Cardiac septum (tissue), 1 donor: ENCODE measurements around the gene MYMX. TPM values are rescaled to one million over a fixed set of nuclear protein-coding genes. Genes with fewer than 3 reads are reported as not detected.
"Not testable (repeated sequence)": the region's sequence is repeated elsewhere in the genome, so short reads cannot be mapped to it uniquely, and the experiment has no call there.

ENCODE experiments used
- DNase-seq: peaks from one replicate; pipeline ENCODE4 v3.0.0-alpha.2; 2020; ENCODE audit warnings: low spot score
- intact Hi-C: fragments of 100-400 bp; cut with DNase I; formaldehyde crosslinking; loops from one replicate; pipeline ENCODE4 v1.14.0; 2022
- total RNA-seq: library from RNA; stranded (reverse); fragmentation: NEBNext Ultra II Directional; extraction: Animal tissue kit (Norgen Biotek cat#: 25700); gene quantifications from one replicate; pipeline ENCODE4 v1.2.1, GENCODE V29; 2021
- donor health status: DM: no; HTN: no; CAD: no.

The MYMX gene
- total RNA-seq, 1 donor from 2014 or later: 0.30 TPM

- intact Hi-C loops, DNase-seq: not testable (repeated sequence)
Observed at GRCh38 chr6:44185356-44185755, 31.4 kb upstream of the MYMX start.

- intact Hi-C loops: no loop called here
- DNase-seq: no peak
Observed at GRCh38 chr6:44185953-44186634, 30.6 kb upstream of the MYMX start.

GRCh38 chr6:44186635-44187025 is 30.1 kb upstream of the MYMX start:
- DNase-seq: no peak

DNA sequence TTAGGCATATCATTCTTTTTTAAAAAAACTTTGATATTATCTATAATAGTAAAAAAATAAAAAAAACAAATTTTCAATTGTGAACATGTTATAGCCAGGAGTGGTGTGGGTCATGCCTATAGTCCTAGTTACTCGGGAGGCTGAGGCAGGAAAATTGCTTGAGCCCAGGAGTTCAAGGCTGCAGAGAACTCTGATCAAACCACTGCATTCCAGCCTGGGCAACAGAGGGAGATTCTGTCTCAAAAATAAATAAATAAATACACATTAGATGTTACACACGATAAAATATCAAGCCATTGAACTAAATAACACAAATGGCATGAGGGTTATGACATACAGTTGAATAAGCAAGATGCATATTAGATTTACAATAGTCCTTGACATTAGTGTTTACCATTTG is 27.9 kb upstream of the MYMX start:
- intact Hi-C loops: no loop called here

More at GRCh38 chr6:44186635-44187025, 30.1 kb upstream of the MYMX start:
- intact Hi-C loops: no loop called here

GRCh38 chr6:44189257-44189656 is 27.5 kb upstream of the MYMX start:
- no peak for DNase-seq
- intact Hi-C loops: no loop called here

More for the DNA sequence above, 27.9 kb upstream of the MYMX start:
- no peak for DNase-seq

DNA sequence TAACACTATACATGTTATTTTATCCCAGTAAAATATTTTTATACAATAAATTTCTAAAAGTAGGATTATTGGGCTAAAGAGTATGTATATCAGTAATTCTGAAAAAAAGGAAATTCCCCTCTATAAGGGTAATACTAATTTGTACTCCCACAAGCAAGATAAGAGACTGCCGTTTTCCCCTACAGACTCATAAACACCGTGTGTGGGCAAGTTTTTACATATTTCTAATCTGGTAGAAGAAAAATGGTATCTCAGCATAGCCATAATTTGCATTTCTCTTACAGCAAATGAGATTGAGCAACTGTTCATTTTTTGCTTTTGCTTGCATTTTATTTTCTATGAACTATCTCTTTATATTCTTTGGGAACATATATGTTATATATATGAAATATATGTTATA is 26.0 kb upstream of the MYMX start:
- intact Hi-C loops: no loop called here
- no peak for DNase-seq

GRCh38 chr6:44192428-44193041 is 24.2 kb upstream of the MYMX start:
- DNase-seq: peak; percentile 75
- intact Hi-C loops: no loop called here

DNA sequence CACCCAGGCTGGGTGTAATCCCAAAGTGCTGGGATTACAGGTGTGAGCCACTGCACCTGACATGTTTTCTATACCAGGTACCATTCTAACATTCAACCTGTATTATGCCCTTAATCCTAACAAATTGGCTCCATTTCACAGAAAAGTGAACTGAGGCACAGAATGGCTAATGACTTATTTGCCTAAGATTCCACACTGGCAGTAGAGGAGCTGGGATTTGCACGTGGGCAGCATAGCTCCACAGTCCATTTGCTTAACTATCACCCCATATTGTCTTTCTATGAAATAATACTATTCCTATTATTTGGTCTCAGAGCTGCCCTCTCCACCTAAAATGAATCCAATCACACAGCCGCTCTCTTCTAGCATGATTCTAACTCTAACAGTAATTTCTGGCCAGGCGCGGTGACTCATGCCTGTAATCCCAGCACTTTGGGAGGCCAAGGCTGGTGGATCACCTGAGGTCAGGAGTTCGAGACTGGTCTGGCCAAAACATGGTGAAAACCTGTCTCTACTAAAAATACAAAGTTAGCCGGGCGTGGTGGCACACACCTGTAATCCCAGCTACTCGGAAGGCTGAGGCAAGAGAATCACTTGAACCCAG is 23.3 kb upstream of the MYMX start:
- intact Hi-C loops: no loop called here
- DNase-seq: peak; percentile 58

- DNase-seq: peak; percentile 63
- intact Hi-C loops: no loop called here
Observed at GRCh38 chr6:44194326-44194725, 22.4 kb upstream of the MYMX start.

- peak; percentile 44 for DNase-seq
- intact Hi-C loops: not testable (repeated sequence)
Observed at GRCh38 chr6:44196351-44196750, 20.4 kb upstream of the MYMX start.

DNA sequence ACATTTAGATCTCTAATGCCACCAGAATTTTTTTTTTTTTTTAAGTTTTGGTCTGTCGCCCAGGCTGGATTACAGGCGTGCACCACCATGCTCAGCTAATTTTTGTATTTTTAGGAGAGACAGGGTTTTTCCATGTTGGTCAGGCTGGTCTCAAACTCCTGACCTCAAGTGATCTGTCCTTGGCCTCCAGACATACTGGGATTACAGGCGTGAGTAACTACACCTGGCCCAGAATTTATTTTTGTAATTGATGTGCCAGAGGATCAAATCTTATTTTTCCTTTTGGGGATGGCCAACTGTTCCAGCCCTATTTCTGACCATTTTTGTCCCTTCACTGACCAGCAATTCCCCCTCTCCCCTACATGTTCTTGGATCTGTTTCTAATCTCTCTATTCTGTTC is 18.0 kb upstream of the MYMX start:
- intact Hi-C loops: no loop called here
- peak; percentile 12 for DNase-seq

GRCh38 chr6:44199883-44200282 is 16.8 kb upstream of the MYMX start:
- DNase-seq: peak; percentile 22
- intact Hi-C loops: no loop called here

DNA sequence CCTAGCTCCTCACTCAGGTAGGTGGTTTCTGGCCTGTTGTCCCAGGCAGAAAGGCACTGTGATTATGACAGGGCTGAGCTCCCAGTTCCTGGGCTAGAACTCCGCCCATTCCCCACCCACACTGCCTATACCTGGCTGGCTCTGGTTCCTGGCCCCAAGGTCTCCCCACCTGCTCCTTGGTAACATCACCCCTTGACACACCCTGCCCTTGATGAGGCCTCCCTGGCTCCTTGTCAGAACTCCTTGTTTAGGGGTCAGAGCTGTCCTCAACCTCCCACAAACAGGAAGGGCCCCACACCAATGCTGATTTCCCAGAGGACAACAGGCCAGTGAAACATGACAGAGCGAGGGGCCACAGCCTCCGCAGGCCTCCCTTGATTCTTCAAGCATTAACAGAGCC is 15.5 kb upstream of the MYMX start:
- intact Hi-C loops: no loop called here
- peak; percentile 55 for DNase-seq

GRCh38 chr6:44201638-44202303 is 15.0 kb upstream of the MYMX start:
- peak; percentile 50 for DNase-seq
- intact Hi-C loops: no loop called here

GRCh38 chr6:44202332-44202971 is 14.3 kb upstream of the MYMX start:
- peak; percentile 72 for DNase-seq
- intact Hi-C loops: no loop called here

DNA sequence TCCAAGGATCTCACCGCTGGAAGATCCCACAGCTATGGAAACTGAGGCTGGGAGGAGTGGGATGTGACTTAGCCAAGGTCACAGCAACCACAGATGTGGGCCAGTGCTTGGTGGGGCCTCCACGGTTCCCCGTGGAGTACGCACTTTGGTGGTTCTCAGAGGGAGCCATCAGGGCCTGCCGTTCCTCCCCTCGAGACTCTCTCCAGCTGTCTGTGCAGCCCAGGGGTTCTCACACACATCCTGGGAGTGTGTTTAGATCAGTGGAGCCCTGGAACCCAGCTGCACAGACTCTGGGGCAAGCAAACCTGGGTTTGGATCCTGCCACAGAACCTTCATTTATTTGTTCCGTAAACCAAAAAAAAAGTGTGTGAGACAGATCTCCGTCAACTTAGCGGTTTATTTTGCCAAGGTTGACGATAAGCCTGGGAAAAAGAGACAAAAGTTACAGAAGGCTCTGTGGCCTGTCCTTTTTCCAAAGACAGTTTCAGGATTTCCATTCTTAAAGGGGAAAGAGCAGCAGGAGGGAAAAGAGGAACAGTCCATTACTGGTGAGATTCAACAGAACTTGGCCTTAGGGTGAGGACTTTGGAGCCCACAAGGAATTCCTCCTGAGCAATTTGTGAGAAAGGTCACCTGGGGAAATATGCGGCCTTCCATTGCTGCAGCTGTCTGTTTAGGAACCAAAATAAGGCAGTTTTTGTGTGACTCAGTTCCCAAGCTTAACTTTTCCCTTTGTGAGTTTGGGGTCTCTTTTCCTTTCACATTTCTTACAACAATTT is 13.6 kb upstream of the MYMX start:
- intact Hi-C loops: no loop called here
- DNase-seq: peak; percentile 15

- DNase-seq: peak; percentile 4
Observed at GRCh38 chr6:44203955-44204354, 12.8 kb upstream of the MYMX start.

DNA sequence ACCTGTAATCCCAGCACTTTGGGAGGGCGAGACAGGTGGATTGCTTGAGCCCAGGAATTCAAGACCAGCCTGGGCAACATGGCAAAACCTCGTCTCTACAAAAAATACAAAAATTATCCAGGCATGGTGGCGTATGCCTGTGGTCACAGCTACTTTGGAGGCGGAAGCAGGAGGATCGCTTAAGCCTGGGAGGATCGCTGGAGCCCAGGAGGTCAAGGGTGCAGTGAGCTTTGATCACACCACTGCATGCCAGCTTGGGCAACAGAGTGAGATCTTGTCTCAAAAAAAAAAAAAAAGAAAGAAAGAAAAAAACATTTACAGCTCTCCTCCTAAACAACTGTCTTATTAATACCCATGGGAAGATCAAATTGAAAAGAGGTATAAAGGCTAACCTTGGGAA is 8.8 kb upstream of the MYMX start:
- intact Hi-C loops: no loop called here
- peak; percentile 3 for DNase-seq

More at GRCh38 chr6:44203955-44204354, 12.8 kb upstream of the MYMX start:
- intact Hi-C loops: no loop called here

GRCh38 chr6:44211284-44211683 is 5.4 kb upstream of the MYMX start:
- DNase-seq: no peak
- intact Hi-C loops: no loop called here
